Esophagus muscularis mucosa (tissue), 4 donors: ENCODE results near the gene SLC25A10.

Experiments used
- CTCF ChIP-seq, 3 experiments: fragments of 200-600 bp in 2 of 3; fragments of 450-650 bp in 1 of 3; sonication (generic) in 2 of 3; IDR thresholded peaks; one replicate each; pipeline ENCODE4 v1.5.1; 2017 to 2019; ENCODE audit warnings: antibody characterized with exemption in 3 of 3, mild to moderate bottlenecking in 2 of 3, moderate library complexity in 1 of 3
- EP300 ChIP-seq: sonication (generic); formaldehyde crosslinking; IDR thresholded peaks from one replicate; pipeline ENCODE4 v1.6.1; 2017; ENCODE audit warnings: antibody characterized with exemption
- POLR2A ChIP-seq: fragments of 450-650 bp; IDR thresholded peaks from one replicate; pipeline ENCODE4 v1.6.1; 2017; ENCODE audit warnings: antibody characterized with exemption, moderate library complexity, mild to moderate bottlenecking, low read depth
- POLR2AphosphoS5 ChIP-seq, 2 donors: sonication (generic); formaldehyde crosslinking; IDR thresholded peaks; one replicate each; pipeline ENCODE4 v1.6.1; 2017; ENCODE audit warnings: antibody characterized with exemption in 2 of 2

GRCh38 chr17:81690066-81690465 lies 22.0 kb upstream of the SLC25A10 start:
- TF ChIP-seq POLR2A (no peak), CTCF (IDR thresholded peaks at IDR 0.05) (no peak), EP300 (no peak), POLR2AphosphoS5 (IDR thresholded peaks at IDR 0.05) (no peak)
